T-helper 22 cell (primary cell): ENCODE results near the gene C2orf72.
"Not testable (repeated sequence)": the region's sequence is repeated elsewhere in the genome, so short reads cannot be mapped to it uniquely, and the experiment has no call there.

Source experiments
- DNase-seq: peaks from one replicate; pipeline ENCODE4 v3.0.0-alpha.2; 2020; ENCODE audit warnings: low read depth

C2orf72 gene

GRCh38 chr2:231015478-231015877, 21.8 kb upstream of the C2orf72 start:
- DNase-seq, result no peak

DNA sequence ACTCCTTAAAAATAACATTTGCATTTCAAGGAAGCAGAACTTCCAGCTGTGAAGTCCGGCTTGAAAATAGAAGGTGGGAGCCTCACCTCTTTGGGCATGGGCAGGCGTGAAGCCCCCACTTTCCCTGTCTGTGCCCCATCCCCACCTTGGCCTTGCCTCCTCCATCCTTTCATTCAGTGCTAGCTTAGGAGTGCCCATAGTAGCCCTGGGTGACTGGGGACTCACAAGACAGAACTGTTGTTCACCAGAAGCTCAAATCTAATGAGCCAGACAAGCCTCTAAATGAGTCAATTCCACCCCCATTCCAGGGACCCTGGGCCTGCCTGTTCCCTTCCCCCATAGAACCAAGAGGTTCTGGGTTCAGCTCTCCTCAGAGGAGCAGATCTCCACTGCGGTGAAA, 21.4 kb upstream of the C2orf72 start:
- no peak for DNase-seq

DNA sequence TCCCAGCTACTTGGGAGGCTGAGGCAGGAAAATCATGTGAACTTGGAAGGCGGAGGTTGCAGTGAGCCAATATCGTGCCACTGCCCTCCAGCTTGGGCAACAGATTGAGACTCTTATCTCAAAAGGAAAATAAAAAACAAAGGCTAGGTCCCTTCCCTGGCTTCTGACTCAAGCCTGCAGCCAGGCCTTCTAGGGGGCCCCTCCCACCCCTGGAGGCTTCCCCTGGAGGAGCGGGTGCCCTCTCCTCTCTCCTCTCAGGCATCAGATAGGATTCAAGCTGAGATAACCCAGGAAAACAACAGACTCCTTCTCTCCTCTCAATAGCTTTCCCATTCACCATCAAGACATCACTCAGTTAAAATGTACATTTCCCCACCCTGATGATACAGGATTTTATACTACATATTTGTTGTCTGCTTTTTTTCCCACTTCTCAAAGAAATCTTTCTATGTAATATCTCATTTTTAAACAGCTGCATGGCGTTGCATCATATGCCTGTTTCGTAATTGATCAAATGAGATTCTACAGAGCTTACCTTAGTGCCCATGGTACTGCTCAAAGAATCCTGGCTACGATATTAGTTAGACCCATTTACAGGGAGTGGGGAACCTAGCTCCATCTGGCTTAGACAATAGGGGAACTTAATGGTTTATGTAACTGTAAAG, 20.6 kb upstream of the C2orf72 start:
- no peak for DNase-seq

DNA sequence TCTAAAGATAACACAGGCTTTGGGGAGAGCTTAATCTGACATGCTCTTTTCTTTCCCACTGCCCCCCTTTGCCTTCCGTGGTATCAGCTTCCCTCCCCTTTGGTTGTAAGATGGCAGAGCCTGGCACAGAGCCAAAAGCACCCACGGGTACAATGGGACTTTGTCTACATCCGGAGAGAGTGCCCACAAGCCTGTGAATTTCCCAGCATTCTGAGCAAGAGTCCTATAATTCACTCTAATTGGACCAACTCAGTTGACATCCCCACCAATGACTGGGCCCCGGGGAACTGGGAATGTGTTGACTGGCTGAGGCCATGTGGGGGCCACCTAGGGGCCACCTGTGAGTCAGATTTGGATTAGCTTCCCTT, 20.1 kb upstream of the C2orf72 start:
- no peak for DNase-seq

- DNase-seq, result no peak
These were observed 19.1 kb upstream of the C2orf72 start for GRCh38 chr2:231018184-231018583.

- not testable (repeated sequence) for DNase-seq
These were observed 12.3 kb upstream of the C2orf72 start for GRCh38 chr2:231025059-231025458.

GRCh38 chr2:231028889-231029288, 8.4 kb upstream of the C2orf72 start:
- no peak for DNase-seq

DNA sequence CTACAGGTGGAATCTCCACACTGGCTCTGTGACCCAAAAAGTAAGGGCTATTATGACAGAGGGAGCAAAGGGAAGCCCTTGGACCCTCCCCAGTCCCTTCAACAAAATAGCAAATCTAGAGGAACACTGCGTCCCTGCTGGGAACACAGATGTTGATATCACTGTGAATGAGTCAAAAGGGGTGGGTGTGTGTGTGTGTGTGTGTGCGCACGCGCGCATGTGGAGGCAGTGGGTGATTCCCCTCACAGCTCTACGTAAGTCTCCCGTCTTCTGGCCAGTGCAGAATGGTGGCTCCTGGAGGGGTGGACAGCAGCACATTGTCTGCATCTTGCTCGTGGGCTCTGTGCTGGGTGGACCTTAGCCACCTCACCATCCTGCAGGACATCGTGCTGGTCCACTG, 7.8 kb upstream of the C2orf72 start:
- DNase-seq, result no peak

DNA sequence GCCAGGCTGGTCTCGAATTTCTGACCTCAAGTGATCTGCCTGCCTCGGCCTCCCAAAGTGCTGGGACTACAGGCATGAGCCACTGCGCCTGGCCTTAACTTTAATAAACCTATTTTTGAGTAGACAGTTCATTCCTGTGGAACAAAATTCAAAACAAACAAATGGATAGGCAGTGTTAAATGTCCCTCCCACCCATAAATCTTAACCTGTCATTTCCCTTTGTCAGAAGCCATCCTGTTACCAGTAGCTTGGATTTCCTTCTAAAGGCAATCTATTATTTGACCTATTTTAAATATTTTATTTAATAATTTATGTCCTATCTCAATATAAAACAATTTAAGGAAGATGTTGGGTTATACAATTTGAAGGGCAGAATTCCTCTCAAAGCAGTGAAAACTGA, 6.6 kb upstream of the C2orf72 start:
- no peak for DNase-seq

- no peak for DNase-seq
These were observed 4.7 kb upstream of the C2orf72 start for GRCh38 chr2:231032575-231033140.

DNA sequence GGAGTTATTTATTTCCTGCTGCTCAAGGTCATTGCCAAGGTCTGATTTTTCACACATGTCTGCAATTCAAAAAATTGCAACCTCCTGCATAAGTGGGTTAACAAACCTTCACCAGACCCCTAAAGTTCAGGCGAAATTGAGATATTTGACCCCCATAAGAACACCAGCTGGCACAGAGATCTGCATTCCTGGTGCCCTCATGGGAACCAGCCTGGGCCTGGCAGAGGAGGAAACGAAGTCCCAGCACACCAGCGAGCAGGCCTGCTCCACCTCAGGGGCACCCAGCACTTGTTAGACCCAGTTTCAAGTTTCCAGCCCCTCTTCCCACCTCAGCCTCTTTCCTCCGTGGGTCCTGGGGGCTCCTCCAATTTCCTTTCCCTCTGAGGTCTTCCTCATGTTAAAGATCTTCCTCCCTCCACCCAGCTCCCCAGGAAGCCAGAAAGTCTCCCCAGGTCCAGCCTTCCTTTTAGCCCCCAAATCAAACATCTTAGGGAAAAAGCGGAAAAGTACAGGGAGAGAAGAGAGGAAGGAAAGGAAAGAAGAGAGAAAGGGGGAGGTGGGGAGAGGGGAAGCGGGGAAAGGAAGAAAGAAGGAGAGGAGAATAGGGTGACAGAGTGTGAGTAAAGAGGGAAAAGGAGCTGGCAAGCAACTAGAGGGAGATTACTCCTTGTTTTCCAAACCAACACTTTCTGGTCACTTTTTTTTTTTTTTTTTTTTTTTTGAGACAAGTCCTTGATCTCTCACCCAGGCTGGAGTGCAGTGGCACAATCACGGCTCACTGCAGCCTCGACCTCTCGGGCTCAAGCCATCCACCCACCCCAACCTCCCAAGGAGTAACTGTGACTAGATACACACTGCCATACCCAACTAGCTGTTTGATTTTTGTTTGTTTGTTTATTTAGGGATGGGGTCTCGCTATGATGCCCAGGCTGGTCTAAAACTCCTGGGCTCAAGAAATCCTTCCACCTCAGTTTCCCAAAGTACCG, 3.9 kb upstream of the C2orf72 start:
- DNase-seq, result no peak

- DNase-seq, result no peak
These were observed 2.9 kb upstream of the C2orf72 start for GRCh38 chr2:231034291-231034882.

DNA sequence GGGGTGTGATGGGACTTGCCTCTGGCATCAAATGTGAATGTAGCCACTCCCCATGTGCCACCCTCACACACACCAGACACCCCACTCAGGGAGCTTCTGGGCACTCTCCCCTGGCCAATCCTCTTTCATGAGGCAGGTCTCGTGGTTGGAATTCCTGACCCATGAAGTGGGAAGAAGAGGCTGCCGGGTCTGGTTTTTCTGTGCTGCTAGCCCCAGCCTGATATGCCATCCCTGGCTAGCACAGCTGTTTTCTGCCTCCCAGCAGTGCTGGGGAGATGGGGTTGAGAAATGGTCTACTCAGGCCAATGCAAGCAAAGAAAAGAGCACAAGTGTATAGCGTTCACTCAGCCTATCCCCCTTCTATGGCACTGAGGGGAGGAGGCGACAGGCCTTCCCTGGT, 1.2 kb upstream of the C2orf72 start:
- no peak for DNase-seq

DNA sequence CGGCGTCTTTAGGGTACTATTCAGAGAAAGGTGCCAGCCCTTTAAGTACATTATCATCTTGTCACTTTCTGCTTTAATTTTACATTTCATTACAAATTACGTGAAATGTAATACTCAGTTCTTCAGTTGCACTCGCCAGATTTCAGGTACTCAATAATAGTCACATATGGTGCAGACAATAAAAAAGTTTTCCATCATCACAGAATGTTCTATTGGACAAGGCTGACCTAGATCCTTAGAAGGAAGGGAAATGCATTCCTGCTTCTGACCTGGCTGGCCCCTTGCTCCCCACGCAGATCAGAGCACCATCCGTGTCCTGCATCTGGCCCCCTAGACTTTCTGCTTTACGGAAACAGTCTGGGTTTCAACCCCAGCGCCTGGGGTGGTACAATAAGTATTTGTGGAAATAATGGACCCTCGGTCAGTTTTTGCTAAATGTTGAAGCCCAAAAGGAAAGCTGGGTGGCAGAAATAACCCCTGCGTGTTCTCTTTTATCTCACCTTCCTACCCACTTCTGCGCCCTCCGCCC, 681 bp upstream of the C2orf72 start:
- no peak for DNase-seq

- DNase-seq, result no peak
These were observed 584 bp downstream of the C2orf72 start for GRCh38 chr2:231037731-231038482.

DNA sequence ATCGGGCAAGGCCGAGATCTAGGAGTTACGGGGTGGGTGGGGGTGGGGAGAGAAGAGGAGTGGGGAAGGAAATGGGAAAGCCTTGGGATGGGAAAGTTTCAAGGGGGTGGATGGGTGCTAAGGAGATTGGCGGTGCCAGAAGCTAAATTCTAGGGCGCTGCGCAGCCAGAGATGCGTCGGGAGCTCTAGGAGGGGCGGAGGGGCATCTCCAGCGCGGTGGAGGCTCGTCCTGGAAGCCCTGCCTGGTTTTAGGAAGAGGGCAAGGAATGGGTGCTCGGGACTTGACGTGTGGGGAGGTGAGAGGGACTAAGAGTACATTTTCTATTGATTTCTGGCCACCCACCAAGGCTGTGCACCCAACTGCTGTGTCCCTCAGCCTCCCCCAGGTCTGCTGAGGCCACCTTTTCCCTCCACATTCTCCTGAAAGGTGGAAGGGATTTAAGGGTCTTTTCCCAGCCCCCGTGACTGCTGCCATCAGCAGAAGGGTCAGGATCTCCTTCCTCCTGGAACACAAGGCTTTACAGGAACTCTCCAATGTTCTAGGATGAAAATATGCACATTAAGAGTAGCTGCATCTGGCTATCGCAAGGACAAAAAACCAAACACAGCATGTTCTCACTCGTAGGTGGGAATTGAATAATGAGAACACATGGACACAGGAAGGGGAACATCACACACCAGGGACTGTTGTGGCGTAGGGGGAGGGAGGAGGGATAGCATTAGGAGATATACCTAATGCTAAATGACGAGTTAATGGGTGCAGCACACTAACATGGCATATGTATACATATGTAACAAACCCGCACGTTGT, 1.4 kb downstream of the C2orf72 start:
- no peak for DNase-seq

- no peak for DNase-seq
These were observed 2.0 kb downstream of the C2orf72 start for GRCh38 chr2:231039294-231039664.

DNA sequence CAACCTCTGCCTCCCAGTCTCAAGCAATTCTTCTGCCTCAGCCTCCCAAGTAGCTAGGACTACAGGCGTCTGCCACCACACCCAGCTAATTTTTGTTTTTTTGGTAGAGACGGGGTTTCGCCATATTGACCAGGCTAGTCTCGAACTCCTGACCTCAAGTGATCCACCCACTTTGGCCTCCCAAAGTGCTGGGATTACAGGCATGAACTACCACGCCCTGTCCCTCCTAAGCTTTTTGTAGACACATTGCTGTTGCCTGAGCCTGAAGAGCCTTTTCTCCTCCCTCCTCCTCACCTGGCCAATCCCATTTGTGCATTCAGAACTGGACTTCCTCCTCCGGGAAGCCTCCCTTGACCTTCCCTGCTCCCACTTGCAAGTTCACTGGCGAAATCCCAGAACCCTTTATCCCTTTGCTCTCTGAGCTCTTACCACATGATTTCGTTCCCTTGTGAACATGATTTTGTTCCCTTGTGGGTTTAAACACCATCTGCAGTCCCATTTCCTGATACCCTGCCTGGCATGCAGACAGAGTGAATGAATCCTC, 2.6 kb downstream of the C2orf72 start:
- DNase-seq, result no peak

- no peak for DNase-seq
These were observed 3.9 kb downstream of the C2orf72 start for GRCh38 chr2:231041061-231041689.

DNA sequence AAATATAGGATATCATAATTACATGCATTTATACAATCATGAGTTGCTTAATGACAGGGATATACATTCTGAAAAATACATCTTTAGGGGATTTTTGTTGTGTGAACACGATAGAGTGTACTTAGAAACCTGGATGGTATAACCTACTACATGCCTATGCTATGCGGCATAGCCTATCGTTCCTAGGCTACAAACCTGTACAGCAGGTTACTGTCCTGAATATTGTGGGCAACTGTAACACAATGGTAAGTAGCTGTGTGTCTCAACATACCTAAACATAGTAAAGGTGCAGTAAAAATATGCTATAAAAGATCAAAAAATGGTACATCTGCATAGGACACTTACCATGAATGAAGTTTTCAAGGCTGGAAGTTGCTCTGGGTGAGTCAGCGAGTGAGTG, 6.5 kb downstream of the C2orf72 start:
- DNase-seq, result no peak
